WI38 (cell line): ENCODE data around the gene RAPGEF2.
"Not testable (repeated sequence)": the region's sequence is repeated elsewhere in the genome, so short reads cannot be mapped to it uniquely, and the experiment has no call there.

Experiments
- H3K4me3 ChIP-seq: 2 replicates; pipeline ENCODE4 v1.5.1; 2011; ENCODE audit warnings: low read depth, mild to moderate bottlenecking, control low read depth, low read length
- CTCF ChIP-seq: IDR thresholded peaks from 2 replicates; pipeline ENCODE4 v1.5.1; 2012; ENCODE audit warnings: low read depth, mild to moderate bottlenecking, control low read depth, low read length

Gene RAPGEF2

GRCh38 chr4:159315879-159316278, 213.0 kb downstream of the RAPGEF2 start:
- H3K4me3 ChIP-seq = not testable (repeated sequence)
- 0 out of 2 replicates have a peak, but pooled peaks have one; percentile 2 for TF ChIP-seq CTCF

- TF ChIP-seq CTCF = no peak
- no peak overlapping the region for H3K4me3 ChIP-seq
Observed at GRCh38 chr4:159317203-159317602, 214.3 kb downstream of the RAPGEF2 start.

GRCh38 chr4:159319027-159319426, 216.1 kb downstream of the RAPGEF2 start:
- H3K4me3 ChIP-seq = no peak overlapping the region
- TF ChIP-seq CTCF = no peak

GRCh38 chr4:159326480-159326879, 223.6 kb downstream of the RAPGEF2 start:
- no peak overlapping the region for H3K4me3 ChIP-seq
- TF ChIP-seq CTCF = no peak

- TF ChIP-seq CTCF = no peak
- H3K4me3 ChIP-seq = no peak overlapping the region
Observed at GRCh38 chr4:159328766-159329165, 225.9 kb downstream of the RAPGEF2 start.

- no peak for TF ChIP-seq CTCF
- no peak overlapping the region for H3K4me3 ChIP-seq
Observed at GRCh38 chr4:159334461-159334860, 231.6 kb downstream of the RAPGEF2 start.

GRCh38 chr4:159337041-159337440, 234.2 kb downstream of the RAPGEF2 start:
- H3K4me3 ChIP-seq = no peak overlapping the region
- no peak for TF ChIP-seq CTCF
